ENCODE results near the gene LYG2.
A peak's percentile ranks its signal among the peaks of the same experiment; 100 is the strongest.
"Not testable (repeated sequence)": the region's sequence is repeated elsewhere in the genome, so short reads cannot be mapped to it uniquely, and the experiment has no call there.

LYG2 gene

GRCh38 chr2:99205491-99205890 lies 50.0 kb downstream of the LYG2 start:
- H3K4me3 ChIP-seq (ENCODE audit: low read depth, low read length) = no peak overlapping the region
- no peak for DNase-seq (ENCODE audit: low read depth)
- no peak for TF ChIP-seq CTCF (IDR thresholded peaks at IDR 0.05; ENCODE audit: low read depth, low read length, missing control alignments)
- in situ Hi-C loops (cut with HindIII; ENCODE audit: low sequenced_read_pairs) = no loop called here

- no peak for DNase-seq (ENCODE audit: low read depth)
- H3K4me3 ChIP-seq (ENCODE audit: low read depth, low read length) = no peak overlapping the region
- peak; percentile 15 for TF ChIP-seq CTCF (IDR thresholded peaks at IDR 0.05; ENCODE audit: low read depth, low read length, missing control alignments)
- in situ Hi-C loops (cut with HindIII; ENCODE audit: low sequenced_read_pairs) = no loop called here
These were observed 53.3 kb downstream of the LYG2 start for GRCh38 chr2:99201959-99202678.

- DNase-seq (ENCODE audit: low read depth) = no peak
- no peak for TF ChIP-seq CTCF (IDR thresholded peaks at IDR 0.05; ENCODE audit: low read depth, low read length, missing control alignments)
- in situ Hi-C loops (cut with HindIII; ENCODE audit: low sequenced_read_pairs) = no loop called here
- H3K4me3 ChIP-seq (ENCODE audit: low read depth, low read length) = no peak overlapping the region
These were observed 55.2 kb downstream of the LYG2 start for GRCh38 chr2:99200076-99200800.

GRCh38 chr2:99198103-99198841 lies 57.2 kb downstream of the LYG2 start:
- H3K4me3 ChIP-seq (ENCODE audit: low read depth, low read length) = no peak overlapping the region
- no peak for TF ChIP-seq CTCF (IDR thresholded peaks at IDR 0.05; ENCODE audit: low read depth, low read length, missing control alignments)
- in situ Hi-C loops (cut with HindIII; ENCODE audit: low sequenced_read_pairs) = no loop called here
- DNase-seq (ENCODE audit: low read depth) = no peak

- H3K4me3 ChIP-seq (ENCODE audit: low read depth, low read length); in situ Hi-C loops (cut with HindIII; ENCODE audit: low sequenced_read_pairs); DNase-seq (ENCODE audit: low read depth): not testable (repeated sequence)
These were observed 63.1 kb downstream of the LYG2 start for GRCh38 chr2:99192364-99192763.

All from astrocyte of the cerebellum (primary cell).